NCI-H748 treated with DMSO at 0.1 percent for 48 hours (cell line): Measurements from ENCODE around the gene KRT7.
"Not testable (repeated sequence)": the region's sequence is repeated elsewhere in the genome, so short reads cannot be mapped to it uniquely, and the experiment has no call there.

Source experiments
- DNase-seq: peaks from one replicate; lab custom pipeline; 2025; lab: John Stamatoyannopoulos, UW

The KRT7 gene

DNA sequence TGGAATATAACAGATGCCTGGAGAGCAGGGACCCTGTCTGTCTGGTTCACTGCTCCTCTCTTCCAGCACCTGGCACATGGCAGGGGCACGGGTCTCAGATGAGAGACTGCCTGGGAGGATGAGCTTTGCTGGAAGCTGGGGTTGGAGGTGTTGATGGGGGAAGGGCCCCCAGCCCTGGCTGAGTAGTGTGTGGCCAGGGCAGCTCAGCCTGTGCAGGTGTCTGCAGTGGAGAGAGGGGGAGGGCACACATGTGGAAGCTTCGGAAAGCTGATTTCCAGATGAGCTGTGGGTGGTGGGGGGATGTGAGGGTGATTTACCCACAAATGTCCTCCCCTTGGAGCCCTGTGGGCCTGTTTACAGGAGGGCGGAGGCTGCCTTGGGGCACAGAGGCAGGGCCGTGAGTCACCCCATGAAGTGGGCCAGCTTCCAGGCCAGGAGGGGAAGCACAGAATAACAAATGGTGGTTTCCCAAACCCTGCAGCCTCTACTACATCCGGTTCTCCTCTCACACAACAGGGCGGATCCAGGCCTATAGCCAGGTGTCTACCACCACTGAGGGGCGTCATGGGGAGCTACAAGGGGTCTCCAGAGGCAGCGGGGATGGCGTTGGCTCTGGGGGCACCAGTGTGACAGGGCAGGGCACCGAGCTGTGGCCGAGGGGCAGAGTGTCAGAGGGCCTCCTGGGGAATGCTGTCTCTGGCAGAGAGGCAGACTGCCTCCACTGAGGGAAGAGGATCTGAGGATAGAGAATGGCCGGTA lies 11.0 kb downstream of the KRT7 start:
- DNase-seq, result no peak

DNA sequence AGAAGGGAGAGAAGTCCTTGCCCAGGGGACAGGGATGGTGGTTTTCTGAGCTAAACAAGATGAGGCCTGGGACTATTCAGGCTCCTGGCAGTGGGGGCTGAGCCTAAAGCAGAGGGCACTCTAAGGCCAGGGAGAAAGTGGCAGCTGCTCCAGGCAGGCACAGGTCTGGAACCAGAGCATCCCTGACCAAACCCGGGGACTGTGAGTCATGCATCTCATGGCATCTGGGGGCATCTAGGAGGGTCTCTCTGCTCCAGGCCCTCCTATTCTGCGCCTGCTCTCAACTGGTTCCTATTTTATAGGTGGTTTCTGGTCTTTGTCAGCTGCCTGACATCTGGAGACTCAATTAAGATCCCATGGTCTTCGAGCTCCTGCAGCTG lies 11.6 kb downstream of the KRT7 start:
- no peak for DNase-seq

DNA sequence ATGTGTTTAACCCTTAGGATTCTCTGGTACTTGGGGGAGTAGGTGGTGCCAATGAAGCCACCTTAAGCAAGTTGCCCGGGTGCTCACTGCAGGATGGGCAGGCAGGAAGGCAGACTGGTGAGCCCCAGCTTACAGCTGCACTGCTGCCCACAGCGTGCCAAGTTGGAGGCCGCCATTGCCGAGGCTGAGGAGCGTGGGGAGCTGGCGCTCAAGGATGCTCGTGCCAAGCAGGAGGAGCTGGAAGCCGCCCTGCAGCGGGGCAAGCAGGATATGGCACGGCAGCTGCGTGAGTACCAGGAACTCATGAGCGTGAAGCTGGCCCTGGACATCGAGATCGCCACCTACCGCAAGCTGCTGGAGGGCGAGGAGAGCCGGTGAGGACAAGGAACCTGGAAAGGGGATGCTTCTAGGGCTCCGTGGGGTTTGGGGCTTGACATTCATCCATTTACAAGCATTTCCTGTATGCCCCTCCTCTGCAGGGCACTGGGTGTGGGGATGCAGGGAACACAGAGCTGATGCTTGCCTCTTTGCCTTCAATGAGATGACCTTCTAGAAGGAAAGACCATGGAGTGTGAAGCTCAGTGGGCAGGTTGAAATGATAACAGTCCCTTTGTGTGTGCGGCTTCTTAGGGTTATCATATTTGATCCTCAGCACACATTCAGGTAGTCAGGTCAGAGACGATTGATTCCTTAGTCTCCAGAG lies 12.4 kb downstream of the KRT7 start:
- no peak for DNase-seq

DNA sequence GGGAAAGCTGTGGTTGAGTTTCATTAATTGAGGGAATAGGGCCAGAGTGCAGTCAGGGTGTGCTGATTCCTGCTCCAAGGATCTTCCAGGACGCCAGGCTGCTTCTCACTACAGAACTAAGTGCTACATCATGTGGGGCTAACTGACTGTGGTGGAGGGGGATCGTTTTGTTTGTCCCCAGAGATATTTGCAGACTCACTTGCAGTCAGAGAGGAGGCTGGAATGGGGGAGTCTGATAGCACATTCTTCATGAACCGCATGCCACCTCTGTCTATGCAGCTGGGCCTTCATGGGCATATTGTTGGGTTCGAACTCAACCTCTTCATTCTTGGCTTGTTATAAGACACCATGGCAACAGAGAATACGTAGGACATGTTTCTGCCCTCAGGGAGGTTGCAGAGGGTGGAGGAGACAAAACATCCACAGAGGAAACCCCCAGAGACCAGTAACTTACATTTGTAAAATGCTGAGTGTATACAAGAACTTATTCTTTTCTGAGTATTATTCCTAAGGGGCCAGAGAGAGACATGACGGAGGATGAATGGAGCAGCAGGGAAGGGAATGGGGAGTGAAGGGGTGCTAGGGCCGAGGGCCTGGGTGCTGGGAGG lies 13.0 kb downstream of the KRT7 start:
- DNase-seq, result no peak

DNA sequence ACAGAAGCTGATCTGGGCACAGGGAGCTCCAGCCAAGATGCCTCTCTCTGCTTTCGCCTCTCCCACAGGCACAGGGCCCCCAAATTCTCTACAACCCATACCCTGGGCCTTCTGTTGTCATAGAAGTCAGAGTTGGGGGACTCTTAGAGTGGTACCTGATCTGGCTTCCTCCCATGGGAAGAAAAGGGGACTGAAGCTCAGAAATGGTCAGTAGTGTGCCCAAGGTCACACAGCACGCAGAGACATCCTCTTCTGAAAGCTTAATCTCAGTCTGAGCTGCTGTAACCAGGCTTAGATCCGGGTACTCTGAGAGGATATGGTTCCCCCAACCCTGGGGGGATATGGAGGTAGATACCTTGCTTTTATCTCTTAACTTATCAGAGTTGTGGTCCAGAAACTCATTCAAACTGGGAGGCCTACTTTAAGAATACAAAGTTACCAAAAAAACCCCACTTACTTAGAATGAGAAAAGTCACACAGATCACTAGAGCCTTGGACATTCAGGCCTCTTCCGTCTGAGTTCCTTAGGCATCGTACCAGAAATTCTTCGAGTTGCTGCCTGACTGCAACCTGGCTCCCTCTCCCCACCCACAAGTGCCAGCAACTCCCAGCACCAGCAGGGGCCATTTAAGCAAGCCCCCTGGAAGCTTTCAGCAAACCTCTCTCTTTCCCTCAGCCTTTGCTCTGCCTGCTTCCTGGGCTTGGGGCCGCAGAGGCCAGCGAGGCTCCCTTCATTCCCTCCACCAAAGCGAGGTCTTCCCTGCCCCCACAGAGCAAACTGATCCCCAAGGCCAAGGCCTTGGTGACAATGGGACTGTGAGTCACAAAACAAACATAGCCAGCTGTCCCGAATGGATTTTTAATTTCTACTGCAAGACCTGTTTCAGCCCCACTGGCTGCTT lies 13.9 kb downstream of the KRT7 start:
- DNase-seq, result peak; percentile 30

DNA sequence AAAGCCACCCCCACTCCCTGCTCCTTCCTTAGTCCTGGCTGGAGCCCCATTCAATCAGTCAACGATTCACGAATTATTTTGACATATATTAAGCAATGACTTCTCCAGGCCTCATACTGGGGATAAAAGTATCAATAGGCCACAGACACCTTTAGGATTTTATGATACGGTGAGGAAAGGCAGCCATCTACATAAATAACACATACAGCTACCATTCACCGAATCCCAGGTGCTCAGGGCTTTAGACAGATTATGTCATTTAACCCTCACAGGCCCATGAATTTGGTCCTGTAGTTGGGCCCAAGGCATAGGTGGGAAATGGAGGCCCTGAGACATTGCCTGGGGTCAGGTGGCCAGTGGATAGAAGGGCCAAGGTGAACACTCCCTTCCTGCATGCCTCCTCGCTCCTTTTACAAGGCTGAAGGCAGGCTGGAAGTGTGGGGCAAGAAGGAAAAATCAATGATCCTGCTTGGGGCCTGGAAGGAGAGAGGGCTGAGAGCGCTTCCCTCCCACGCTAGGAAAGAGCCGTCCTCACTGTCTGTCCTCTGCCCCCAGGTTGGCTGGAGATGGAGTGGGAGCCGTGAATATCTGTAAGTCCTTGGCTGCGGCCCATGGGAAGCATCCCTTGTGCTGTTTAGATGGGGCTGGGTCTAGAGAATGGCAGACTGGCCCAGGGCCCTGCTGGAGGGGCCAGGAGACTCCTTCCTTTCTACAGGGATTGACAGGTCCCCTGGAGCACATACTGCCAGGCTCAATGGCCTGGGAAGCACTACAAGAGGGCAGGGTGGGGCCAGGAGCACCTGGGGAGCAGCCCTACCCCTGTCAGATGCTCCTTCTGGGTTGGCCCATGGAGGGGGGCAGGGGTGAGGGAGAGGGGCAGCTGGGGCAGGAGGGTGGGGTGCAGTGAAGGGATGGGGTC lies 14.8 kb downstream of the KRT7 start:
- DNase-seq, result no peak

DNA sequence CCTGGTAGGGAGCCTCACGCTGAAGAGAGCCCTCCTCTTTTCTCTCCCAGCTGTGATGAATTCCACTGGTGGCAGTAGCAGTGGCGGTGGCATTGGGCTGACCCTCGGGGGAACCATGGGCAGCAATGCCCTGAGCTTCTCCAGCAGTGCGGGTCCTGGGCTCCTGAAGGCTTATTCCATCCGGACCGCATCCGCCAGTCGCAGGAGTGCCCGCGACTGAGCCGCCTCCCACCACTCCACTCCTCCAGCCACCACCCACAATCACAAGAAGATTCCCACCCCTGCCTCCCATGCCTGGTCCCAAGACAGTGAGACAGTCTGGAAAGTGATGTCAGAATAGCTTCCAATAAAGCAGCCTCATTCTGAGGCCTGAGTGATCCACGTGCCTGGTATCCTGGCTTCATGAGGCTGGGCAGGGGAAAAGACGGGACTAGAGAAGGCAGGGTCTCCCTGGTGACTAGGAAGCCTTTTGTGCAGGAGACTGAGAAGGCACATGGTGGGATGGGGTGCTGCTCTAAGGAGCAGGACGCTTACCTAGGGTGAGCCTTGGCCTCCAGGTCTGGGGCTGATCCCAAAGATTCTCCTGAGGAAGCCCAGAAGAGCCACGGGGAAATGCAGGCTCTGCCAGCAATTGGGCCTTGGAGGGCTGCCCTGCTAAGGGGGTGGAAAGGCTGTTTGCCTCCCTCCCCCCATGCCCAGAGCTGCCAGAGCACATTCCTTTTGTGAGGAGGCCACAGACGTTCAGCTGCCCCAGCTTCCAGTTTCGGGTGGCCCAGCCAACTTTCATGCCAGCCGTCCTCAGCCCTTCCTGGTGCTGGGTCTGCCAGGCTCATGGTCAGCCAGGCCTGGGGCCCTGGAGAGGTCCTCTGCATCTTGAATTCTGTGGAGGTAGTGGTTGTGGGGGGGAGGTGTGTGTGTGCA lies 15.8 kb downstream of the KRT7 start:
- DNase-seq, result no peak

DNA sequence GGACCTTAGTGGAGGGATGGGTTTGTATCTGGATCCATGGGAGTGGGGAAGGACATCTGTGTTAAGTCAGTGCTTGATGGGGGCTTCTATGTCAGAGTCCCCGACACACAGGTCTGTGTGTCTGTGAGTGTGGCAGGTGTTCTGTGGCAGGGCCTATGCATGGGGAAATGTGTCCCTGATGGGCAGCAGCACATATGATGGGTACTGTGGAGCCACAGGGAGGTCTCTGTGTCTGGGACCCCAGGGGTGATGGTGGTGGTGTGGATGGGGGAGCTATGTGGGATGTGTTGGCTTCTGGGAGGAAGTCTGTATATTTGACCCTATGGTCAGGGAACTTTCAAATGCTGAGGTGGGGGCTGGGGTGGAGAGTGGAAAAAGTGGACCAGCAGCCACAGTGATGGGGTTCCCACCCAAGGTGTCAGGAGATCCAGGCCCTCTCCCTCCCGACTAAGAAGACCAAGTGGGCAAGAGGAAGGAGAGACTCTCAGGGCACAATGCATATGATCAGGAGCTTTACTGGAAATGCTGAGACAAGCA lies 16.5 kb downstream of the KRT7 start:
- DNase-seq, result no peak

DNA sequence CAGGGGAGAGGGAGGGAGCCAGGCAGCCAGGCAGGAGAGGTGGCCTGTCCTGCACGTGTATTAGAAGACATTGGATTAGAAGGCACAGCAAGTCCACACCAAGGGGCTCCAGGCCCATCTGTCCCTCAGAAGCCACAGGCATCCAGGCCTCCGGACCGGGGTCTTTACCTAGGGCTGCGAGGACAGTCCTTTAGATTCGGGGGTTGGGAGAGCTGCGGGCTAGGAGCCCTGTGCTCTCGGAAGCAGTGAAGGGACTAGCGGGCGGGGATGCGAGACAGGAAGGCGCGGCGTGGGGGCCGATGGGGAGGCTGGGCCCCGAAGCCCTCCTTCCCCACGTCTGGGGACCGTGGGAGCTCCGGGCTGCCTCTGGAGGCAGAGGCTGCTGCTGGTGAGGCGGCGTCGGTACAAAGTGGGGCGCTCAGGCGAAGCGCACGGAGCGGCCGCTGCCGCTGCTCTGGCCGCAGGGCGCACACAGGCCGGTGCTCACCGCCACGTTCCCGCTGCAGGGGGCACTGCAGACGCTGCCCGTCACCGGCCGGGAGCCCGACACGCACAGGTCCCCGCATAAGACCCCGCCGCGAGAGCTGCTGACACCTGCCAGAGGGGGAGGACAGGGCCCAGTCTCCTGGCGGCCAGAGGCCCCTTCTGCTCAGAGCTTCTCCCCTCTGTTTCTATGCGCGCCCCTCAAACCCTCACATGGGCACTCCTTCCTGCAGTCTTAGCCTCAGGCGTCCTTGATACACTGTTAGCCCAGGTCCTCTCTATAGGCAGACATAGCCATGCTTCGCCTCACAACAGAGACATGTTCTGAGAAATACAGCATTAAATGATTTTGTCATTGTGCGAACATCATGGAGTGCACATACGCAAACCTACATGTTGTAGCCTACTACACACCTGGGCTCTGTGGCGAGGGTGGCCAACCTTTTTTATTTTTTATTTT lies 17.3 kb downstream of the KRT7 start:
- no peak for DNase-seq

DNA sequence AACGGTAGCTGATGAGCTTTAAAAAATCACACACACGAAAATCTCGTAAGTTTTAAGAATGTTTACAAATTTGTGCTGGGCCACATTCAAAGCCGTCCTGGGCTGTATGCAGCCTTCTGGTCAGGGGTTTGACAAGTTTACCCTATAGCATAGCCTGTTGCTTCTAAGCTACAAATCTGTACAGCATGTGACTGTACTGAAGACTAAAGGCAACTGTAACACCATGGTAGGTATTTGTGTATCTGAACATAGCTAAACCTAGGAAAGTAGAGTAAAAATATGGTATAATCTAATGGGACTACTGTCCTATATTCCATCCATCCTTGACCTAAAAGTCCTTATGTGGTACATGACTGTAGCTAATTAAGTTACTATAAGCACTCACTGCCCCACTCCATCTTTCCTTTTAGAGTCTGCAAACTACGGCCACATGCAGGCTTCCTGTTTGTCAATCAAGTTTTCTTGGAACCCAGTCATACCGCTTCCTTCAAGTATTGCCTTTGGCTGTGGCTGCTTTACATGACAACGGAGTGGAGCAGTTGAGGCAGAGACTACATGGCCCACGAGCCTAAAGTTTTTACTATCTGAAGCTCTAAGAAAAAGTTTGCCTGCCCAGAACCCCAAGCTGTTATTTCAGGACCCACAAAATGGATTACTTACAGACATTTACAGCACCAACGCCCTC lies 18.5 kb downstream of the KRT7 start:
- no peak for DNase-seq

DNA sequence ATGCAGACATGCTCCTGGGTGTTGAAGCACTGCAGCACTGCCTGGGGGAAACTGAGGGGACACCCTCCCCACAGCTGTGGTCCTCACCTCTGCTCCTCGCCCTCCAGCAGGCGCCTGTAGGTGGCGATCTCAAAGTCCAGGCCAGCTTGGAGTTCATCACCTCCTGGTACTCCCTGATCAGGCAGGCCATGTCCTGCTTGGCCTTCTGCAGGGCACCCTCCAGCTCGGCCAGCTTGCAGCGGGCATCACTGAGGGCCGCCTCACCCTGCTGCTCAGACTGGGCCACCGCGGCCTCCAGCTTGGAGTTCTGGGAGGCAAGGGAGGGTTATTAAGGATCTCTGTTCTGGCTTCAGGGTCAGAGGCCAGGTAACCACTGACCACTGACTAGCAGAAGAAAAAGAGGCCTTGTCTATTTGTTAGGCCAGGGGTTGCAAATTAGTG lies 19.2 kb downstream of the KRT7 start:
- not testable (repeated sequence) for DNase-seq

DNA sequence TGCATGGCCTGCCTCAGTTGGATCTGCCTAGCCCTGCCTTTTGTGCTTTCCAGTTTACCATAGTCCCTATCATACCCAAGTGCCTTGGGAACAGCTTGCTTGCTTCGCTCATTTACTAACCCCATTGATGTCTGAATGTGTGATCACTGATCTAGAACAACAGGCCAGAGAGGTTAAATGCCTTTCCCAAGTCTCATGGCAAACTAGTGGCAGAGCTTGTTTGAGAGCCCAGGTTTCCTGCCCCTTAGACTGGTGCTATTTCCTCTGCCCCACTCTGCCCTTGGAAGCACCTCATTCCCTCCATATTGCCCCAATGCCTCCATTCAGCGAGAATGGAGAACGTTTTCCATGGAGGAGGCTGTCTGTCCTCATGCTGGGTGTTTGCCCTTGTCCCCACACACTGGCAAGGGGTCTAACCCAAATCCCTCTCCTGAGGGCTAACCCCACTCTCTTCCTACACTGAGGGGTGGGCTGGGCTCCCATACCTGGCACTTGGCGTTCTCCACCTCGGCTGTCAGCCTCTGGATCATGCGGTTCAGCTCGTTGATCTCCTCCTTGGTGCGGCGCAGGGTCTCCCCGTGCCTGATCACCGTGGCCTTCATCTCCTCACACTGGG lies 19.8 kb downstream of the KRT7 start:
- no peak for DNase-seq

DNA sequence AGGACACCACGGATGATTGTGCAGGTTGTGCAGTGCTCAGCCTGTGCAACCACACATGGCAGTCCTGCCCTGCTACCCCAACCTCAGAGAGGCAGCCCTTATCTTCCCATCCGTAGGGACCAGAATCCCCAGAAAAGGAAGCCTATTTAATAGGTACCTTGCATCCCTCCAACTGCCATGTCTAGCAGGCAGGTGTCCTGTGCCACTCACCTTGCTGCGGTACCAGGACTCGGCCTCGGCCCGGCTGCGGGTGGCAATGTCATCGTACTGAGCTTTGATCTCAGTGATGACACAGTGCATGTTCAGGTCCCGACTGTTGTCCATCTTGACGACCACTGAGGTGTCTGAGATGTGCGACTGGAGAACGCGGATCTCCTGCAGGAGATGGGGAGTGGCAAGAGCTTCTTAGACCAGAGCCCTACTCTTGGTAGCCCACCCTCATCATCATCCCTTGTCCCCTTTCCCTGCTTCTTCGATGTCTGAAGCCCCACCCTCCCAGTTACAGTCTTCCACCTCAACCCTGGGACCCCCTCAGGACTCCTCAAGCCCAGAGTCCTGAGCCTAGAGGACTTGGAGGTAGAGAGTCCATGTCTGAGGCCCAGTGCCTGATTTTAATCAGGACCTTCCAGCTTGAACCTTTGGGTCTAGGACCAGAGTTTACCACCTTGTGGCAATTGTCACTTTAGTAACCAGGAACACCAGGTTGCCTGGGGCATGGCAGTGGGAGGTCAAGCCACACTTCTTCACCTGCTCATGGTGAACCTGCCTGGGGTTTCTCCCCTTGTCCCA lies 20.5 kb downstream of the KRT7 start:
- no peak for DNase-seq

DNA sequence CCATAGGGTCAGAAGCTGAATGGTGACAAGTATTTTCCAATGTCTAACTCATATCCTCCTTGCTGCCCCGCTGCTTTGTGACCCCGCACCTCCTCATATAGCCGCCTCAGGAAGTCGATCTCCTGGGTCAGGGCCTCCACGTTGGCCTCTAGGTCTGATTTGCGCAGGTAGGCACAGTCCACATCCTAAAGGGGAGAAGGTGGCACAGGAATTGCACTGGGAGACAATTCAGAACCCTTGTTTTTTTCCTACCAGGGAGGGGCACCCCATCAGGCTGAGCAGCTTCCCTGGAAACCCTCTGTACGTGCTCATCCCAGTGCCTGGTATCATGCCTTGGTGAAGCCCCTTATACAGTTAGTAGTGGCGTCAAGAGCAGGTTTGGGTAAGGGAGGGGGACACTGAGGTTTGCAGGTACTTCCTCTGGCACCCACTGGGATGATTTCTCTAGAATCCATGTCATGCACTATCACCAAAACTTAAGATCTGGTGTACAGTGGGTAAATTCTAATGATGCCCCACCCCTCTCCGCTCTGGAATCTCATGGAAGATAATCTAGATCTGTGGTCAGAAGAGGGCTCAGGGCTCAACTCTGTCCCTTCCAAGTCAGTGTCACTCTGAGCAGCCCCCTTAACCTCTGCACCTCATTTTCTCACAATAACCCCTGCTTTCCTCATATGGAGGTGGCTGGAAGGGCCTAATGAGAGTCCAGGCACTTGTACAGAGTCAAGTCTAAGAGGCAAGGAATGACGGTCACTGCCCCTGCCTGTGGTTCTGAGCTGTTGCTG lies 21.3 kb downstream of the KRT7 start:
- no peak for DNase-seq

DNA sequence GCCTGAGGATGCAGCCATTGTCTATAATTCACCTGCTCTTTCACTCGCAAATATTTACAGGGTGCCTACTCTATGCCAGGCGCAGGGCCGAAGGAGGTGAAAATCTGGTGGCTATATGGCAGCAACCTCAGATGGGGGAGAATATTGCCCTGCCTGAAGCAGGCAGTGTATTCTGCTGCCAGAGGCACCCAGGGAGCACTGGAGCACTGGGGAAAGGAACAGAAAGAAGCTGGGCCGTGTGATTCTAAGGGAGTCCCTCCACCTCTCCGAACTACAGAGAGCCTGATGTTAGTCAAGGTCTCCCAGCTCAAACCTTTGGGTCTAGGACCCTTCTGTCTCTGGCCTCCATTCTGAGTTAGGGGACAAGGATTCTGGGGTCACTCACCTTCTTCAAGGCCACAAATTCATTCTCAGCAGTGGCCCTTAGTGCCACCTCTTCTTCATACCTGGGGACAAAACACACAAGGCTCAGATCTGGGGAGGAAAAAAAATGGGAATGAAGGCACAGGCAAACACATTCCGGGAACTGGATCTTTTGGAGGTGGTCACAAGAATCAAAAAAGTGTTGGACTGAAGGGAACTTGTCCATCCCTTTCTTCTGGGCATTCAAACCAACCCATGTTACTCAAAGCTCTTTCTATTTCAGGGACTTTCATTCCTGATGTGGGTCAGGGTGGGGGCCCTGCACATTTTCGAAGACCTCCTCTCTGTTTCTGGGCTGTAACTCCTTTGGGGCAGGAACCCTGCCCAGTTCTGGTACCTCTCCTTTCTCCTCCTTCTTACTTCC lies 22.1 kb downstream of the KRT7 start:
- no peak for DNase-seq
